DMS153 (cell line): ENCODE data around the gene BANP.
"Not testable (repeated sequence)": the region's sequence is repeated elsewhere in the genome, so short reads cannot be mapped to it uniquely, and the experiment has no call there.

Source experiments
- DNase-seq: peaks from one replicate; lab custom pipeline; 2025; lab: John Stamatoyannopoulos, UW

The BANP gene

DNA sequence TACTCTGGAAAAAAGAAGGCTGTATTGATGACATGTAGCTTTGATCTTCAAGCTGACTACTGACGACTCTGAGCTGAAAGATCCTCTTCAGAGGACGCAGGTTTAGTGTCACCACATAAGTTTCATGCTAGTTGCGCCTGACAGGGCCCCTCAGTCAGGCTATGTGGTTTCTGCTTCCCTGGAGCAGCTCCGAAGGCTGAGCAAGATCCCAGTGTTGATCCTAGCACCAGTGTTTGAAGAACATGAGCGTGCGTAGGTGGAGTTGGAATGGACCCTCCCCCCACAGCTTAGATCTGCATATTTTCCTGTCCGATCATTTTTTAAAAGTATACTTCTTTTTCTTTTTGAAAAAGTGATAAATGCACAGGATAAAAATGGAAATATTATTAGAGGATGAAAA lies 17.3 kb downstream of the BANP start:
- DNase-seq, result no peak

DNA sequence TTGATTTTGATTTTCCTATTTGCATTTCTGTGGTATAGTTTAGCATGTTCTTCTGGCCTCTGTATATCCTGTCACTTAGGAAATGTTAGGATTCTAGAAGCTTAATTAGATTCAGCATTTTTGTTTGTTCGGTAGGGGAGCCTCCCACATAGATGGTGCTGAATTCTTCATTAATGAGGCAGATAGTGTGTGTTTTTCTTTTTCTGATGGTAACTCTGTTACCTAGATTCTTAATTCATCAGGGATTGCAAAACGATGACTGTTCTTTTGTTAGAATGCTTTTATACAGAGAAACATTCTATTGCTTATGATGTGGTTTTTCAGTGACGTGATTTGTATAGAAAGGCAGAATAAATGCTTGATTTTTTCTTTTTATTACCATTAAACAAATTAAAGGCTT lies 19.0 kb downstream of the BANP start:
- DNase-seq, result no peak

DNA sequence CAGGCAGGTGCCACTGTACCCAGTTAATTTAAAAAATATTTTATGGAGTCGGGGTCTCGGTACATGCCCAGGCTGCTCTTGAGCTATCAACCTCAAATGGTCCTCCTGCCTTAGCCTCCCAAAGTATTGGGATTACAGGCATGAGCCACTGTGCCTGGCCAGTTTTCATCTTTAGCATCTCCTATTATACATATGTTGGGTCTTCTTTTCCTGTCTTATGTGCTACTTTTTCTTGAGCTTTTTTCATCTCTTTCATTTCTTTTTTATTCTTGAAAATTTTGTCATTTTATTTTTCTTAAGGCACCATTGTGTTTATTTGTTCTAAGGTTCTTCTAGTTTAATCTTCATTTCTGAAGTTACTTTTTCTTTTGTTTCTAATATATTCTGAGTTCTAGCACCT lies 20.7 kb downstream of the BANP start:
- no peak for DNase-seq

DNA sequence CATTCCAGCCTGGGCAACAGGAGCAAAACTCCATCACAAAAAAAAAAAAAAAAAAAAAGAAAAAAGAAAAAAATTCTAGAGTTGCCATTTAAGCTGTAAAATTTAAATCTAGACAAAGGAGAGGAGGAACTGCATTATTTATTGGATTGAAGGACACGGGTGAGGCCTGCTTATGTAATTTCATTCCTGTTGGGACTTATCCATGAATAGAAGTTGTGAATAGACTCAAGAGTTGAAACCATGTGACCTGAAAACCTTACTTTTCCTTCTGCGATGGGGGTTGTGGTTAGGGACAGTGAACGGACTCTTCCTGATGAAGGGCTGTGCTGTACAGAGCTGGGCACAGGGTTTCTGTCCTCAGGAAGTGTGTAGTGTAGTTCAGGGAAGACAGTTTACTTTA lies 22.5 kb downstream of the BANP start:
- no peak for DNase-seq

DNA sequence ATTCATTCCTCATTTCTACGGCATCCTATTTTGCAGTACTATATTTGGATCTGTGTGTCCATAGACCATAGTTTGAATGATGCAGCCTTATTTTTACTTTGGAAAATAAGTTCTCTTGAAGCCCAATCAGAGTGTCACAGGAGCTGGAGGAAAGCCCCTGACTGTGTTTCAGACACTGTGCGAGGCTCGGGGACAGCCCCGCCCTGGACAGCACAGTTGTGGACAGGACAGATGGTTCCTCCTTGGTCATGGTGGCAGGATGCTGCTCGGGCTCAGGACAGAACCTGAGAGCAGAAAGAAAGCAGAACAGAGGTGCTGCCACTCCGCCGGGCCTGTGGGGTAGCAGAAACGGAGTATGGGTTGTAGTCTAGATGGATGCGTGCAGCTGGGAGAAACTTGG lies 22.9 kb downstream of the BANP start:
- no peak for DNase-seq

DNA sequence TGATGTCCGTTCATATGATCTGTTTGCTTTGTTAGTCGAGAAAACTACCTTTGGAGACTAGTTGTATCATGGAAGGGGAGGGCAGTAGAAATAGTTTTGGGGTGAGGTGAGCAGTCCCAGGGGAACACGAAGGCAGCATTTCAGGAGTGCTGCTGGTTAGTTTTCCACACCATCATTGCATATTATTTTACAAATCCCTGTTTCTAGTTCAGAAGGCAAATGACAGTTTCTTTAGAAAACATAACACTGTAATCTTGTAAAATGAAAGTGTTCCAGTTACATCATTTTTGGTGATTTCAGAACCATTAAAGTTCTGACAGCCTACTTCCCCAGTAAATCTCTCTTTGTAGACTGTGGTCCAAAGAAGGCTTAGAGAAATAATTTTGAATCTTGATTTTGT lies 25.4 kb downstream of the BANP start:
- no peak for DNase-seq

DNA sequence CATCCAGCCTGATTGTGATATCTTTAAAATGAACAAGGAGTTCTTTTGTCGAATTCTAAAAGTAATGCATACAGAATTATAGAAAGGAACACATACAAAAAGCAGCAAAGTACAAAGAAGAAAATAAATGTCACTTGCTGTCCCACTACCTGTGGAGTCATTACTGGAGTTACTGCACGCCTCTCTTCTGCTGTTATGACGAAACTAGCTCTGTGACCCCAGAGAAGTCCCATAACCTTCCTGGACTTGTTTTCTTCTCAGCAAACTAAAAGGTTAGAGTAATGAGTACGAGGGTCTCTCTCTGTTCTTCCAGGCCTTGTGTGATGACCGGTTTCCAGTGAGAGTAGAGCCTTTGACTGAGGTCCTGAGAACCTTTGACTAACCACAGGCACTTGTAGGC lies 26.9 kb downstream of the BANP start:
- DNase-seq, result no peak

DNA sequence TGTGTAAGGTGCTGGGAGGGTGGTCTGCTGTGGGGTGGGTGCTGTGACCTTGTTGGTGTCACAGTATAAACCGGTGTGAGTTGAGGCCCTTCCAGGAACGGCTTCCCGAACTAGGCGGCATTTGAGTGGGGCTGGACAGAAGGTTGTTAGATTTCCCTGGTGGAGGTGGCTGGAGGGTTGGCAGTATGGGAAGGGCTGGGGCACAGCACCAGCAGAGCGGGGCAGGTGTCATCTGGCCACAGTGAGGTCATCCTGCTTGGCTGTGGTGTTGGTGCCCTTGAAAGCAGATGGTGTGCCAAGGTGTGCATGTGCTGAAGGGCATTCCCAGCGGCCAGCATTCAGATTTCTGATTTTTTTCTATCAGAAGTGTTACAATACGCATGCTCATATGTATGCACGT lies 28.1 kb downstream of the BANP start:
- DNase-seq, result no peak

DNA sequence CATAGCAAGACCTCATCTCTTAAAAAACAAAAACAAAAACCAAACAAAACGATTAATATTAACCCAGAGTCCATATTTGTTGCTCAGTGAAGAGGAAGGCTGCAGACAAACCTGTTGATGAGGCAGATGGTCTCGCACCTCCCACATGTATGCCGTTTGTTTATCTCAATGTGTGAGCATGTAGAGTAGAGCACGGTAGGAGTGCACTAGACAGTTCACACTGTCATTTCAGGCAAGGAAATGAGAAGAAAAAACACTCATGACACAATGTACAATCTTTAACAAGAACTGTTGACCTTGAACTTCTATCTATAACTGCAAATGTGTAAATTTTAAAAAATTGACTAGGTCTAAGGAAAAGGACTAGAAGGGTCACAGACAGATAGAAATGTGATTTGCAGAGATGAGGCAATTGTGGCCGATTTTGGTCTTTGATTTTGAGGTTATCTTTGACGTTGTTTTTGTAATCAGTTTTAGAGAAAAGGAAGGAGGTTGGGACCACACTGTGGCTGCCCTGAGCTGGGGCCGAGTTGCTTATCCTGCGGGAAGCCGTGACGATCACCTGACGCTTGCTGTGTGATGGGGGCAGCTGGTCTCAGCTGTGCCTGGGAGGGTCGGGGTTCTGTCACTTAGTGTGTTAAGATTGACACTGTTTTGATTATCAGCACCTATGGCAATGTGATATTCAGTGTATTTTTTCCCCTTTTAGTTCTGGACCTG lies 28.8 kb downstream of the BANP start:
- not testable (repeated sequence) for DNase-seq

DNA sequence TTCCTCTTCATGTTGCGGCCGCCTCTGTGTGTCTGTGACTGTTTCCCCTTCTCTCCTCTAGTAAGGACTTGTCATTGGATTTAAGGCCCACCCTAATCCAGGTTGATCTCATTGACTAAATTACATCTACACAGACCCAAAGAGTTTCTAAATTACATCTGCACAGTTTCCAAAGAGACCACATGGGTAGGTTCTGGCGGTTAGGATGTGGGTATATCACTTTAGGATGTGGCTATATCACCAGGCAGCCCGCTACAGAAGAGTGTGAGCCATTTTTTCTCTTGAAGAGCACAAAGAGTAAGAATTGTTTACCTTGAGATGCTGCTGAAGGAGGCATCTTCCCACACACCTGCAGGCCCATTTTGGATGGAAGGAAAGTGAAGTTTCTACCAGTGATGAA lies 30.1 kb downstream of the BANP start:
- not testable (repeated sequence) for DNase-seq

DNA sequence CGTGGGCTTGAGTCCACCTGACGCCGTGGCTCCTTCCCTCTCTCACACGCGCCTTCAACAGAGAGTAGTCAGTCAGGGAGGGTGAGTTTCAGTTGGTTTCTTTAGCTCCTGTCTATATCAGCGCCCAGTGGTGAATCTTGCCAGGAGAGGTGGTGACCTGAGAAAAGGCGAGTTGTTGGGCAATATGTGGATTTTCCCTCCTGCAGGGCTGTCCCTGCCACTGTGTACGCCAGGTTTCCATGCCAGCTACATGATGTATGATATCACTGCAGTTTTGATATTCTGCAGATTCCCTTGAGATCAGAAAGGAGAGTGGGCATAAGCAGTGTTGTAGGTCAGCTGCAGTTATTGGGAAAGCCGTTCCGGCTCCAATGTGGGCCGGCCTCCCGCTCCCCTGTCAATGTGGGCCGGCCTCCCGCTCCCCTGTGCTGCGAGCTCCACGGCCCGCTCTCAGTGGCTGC lies 31.4 kb downstream of the BANP start:
- no peak for DNase-seq

DNA sequence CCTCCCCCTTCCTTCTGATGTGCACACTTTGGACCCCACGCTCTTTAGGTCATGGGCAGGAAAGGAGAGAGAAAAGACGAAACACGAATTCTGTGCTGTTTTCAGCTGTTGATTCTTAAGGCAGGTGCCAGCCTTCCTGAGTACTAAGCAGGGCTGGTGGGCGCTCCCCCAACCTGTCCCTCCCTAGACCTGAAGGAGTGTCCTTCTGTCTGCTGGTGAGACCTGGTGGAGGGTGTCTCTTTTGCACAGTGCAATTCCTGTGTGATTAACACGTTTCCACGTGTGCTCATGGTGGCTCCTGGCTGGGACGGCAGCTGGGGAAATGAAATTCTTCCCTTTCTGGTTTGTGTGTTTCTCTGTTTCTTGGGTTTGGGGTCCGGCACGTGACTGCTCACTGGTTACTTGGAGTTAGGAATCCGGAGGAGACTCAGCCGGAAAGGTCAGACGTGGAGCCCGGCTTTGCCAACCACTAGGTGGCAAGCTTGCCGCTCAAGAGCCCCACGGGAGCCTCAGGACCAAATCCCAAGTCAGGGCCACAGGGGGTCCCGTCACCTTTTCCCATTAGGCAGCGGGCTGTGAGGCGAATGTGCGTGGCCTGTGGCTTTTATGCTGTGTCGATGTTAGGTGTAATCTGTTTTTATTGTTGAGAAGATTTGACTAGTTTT lies 32.0 kb downstream of the BANP start:
- DNase-seq, result not testable (repeated sequence)

DNA sequence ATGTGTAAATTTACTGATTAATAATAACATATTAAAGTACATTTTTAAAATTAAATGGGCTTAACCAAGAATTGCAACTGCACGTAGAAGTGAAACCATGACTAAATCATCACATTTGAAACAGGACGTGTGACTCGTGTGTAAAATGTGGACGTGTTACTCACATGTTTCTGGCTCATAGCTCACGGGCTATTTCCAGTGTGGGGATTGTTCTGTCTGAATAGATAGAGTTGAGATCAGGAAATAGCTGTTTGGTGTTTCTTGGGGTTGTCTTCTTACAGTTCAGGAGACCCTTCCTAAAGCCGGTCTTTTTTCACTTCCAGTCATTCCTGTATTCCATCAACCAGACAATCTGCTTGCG lies 32.5 kb downstream of the BANP start:
- not testable (repeated sequence) for DNase-seq

DNA sequence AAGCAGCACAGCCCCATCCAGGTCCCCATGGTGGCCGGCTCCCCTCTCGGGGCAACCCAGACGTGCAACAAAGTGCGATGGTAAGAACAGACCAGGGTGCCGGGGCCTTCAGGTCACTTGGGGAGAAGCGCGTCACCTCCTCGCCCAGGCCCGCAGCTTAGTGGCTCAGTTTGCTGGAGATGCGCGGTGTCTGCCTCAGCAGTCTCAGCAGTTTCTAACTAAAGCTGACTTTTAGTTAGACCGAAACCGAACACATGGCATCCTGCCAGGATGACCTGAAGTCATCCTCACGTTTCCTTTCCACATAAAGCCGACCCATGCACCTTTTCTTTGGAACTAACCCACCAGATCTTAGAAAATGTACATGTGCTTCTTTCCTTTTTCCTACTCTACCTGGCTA lies 32.9 kb downstream of the BANP start:
- not testable (repeated sequence) for DNase-seq

DNA sequence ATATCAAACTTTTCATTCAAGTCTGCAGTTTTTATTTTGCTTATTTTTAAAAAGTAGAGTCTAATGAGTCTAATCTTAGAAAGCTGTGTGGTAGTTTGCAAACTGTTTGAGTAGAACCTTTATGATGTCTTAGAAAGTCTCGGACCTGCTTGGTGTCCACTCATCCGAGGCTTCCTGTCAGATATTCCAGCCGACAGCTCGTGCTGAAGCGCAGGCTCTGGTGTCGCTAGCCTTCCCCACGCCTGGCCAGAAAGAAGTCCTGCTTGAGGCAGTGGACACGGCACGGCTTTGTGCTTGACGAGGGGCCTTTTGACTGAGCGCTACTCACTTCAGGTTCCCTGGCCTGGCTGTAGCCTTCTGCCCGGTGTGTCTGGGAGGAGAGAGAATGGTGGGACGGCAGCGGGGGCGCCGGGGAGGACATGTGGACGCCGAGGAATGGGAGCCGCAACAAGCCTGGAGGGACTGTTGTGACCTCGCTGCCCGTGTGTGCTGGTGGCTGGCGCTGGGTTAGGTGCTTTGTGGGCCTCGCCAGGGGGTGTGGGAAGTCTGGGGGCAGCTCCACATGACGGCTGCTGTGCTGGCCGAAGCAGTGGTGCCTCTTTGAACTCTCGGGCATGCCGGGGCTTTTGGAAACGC lies 33.5 kb downstream of the BANP start:
- no peak for DNase-seq

DNA sequence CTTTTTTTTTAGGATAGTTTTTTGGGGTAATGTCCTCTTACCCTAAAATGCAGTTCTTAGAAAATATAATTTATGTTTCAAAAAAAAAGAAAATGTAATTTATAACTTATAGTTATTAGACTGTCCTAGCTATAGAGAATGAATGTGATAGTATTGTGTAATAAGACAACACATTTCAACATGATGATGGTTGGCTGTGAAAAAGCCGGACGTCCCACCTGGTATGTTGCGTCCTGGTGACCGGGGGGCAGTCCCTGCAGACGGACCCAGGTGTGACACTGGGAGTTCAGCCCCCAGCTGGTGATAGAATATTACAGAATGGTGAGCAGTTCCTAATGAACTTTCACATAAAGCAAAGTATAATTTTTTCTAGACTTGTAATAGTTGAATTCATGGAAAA lies 34.3 kb downstream of the BANP start:
- not testable (repeated sequence) for DNase-seq

DNA sequence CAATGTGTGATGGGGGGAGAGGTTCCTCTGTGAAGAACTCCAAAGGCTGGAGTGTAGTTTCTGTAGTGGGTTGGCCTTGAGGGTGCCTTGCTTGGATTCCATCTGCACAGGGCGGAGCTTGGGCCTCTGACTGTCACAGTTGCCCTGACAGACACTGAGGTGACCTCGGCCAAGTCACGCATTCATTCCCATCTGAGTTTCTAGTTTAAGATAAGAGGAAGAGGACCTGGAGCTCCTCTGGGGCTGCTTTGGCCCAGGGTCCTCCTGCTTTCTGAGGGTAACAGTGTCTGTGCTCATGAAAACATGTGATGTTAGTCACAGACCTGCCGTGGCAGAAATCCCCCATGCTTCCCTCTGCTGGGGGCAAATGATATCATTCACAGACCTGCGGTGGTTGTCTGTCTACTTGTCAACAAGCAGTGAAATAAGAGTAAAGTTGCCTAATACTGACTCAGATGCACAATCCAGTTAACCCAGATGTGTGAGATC lies 35.2 kb downstream of the BANP start:
- DNase-seq, result not testable (repeated sequence)

DNA sequence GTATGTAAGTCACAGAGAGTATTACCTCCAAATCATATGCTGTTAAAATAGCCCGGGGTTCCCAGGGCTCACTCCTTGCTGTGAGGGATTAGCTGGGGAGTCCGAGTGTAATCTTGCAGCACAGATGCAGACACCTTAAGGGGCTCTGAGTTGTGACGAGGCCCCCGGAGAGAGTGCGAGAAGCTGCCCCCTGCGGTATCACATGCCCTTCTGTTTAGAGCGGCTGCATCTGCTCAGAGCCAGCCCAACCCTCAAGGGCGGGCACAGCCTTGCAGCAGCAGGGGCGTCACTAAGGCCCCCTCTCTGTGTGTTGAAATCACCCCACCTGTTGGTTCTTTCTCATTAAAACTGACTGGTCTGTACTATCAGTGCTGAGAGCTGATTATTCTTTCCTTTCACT lies 37.4 kb downstream of the BANP start:
- not testable (repeated sequence) for DNase-seq

DNA sequence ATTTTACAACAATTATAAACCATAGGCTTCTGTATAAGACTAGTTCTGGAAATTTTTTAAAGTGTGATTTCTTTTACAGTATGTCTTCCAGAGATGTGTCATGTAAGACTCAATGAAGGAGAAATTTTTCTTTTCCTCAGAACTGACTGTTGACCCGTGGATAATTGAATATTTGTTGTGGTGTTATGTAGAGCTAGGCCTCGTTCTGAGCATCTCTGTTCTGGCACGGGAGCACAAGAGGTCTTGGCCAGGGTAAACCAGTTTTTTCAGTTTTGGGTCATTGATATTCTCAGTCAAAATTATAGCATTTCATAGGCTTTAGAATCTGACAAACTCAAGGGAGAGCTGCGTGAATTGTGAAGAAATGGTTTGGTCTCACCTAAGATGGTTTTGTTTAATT lies 39.0 kb downstream of the BANP start:
- DNase-seq, result not testable (repeated sequence)

DNA sequence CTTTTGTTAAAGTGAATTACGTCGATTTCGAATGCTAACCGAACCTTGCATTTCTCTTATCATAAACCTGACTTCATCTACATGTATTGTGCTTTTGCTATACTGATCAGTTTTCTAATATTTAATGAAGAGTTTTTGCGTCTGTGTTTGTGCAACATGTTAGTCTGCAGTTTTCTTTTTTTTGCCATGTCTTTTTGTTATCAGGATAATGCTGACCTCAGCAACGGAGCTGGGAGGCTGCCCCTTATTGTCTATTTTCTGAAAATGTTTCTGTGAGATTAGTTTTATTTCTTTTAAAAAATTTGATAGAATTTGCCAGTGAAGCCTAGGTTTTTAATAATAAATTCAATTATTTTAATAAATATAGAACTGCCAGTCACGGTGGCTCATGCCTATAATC lies 40.9 kb downstream of the BANP start:
- DNase-seq, result not testable (repeated sequence)

DNA sequence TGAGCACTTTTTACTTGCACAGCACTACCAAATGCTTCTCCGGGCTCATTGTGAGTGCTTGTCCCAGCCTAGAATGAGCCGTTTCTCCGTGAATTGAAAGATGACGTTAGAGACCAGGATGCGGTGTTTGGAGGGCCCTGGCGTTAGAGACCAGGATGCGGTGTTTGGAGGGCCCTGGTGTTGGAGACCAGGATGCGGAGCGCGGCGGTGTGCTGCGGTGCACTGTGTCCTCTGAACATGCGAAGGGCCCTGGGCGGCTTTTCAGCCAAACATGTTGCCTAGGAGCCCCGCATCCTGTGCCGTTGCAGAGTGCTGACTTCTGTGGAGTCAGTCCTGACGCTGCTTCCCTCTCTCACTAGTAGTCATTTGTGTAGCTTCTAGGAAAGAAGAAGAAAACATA lies 42.7 kb downstream of the BANP start:
- no peak for DNase-seq

DNA sequence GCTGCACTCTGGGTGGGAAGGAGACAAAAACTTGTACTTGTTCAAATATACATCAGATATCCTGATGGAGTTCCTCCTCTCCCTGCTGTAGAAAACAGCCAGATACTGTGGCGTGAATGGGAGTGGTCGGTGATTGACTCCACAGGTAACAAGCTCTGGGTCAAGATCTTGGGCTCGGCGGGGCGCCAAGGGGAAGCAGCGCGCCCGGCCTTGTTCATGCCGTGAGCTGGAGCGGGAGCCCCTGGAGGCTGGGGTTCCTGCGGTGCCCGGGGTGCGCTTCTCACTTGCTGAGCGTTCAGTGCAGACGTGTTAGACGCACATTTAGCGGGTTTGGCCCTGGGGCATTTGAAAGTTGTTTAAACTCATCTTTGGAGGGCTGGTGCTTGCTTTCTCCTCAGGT lies 44.4 kb downstream of the BANP start:
- DNase-seq, result peak; percentile 51
